Smooth muscle cell (in vitro differentiated cells): Measurements from ENCODE around the gene SPTLC3. TPM values are rescaled to one million over a fixed set of nuclear protein-coding genes. Genes with fewer than 3 reads are reported as not detected.

ENCODE experiments used
- DNase-seq: peaks from one replicate; lab custom pipeline; 2025; ENCODE audit not compliant: unreplicated experiment; lab: John Stamatoyannopoulos, UW
- H2AFZ ChIP-seq: fragments of 200-600 bp; sonication (generic); 2 replicates; pipeline ENCODE4 v1.6.0; 2016; ENCODE audit warnings: antibody characterized with exemption, low read depth, mild to moderate bottlenecking
- H3F3A ChIP-seq: fragments of 200-600 bp; sonication (generic); 2 replicates; pipeline ENCODE4 v1.6.0; 2017; ENCODE audit warnings: antibody characterized with exemption, low read depth
- H3K27ac ChIP-seq: fragments of 200-600 bp; sonication (generic); 2 replicates; pipeline ENCODE4 v1.5.1; 2016; ENCODE audit warnings: low read depth, mild to moderate bottlenecking
- H3K27me3 ChIP-seq: fragments of 200-600 bp; sonication (generic); 2 replicates; pipeline ENCODE4 v1.6.1; 2016; ENCODE audit warnings: low read depth, mild to moderate bottlenecking
- H3K36me3 ChIP-seq: fragments of 200-600 bp; sonication (generic); 2 replicates; pipeline ENCODE4 v1.5.1; 2016; ENCODE audit warnings: low read depth
- H3K4me1 ChIP-seq: fragments of 200-600 bp; sonication (generic); 2 replicates; pipeline ENCODE4 v1.5.1; 2016; ENCODE audit warnings: low read depth
- H3K4me2 ChIP-seq: fragments of 200-600 bp; sonication (generic); 2 replicates; pipeline ENCODE4 v1.6.0; 2016; ENCODE audit warnings: mild to moderate bottlenecking
- H3K4me3 ChIP-seq: fragments of 200-600 bp; sonication (generic); 2 replicates; pipeline ENCODE4 v1.5.1; 2016; ENCODE audit warnings: mild to moderate bottlenecking
- H3K79me2 ChIP-seq: fragments of 200-600 bp; sonication (generic); 2 replicates; pipeline ENCODE4 v1.6.0; 2016; ENCODE audit warnings: low read depth, mild to moderate bottlenecking
- H3K9ac ChIP-seq: fragments of 200-600 bp; sonication (generic); 2 replicates; pipeline ENCODE4 v1.6.0; 2016; ENCODE audit warnings: low read depth
- H3K9me3 ChIP-seq: fragments of 200-600 bp; sonication (generic); replicated peaks from 2 replicates; pipeline ENCODE4 v1.5.1; 2016; ENCODE audit warnings: low read depth
- H4K20me1 ChIP-seq: fragments of 200-600 bp; sonication (generic); 2 replicates; pipeline ENCODE4 v1.6.0; 2016; ENCODE audit warnings: low read depth
- CTCF ChIP-seq: fragments of 200-600 bp; sonication (generic); IDR thresholded peaks from 2 replicates; pipeline ENCODE4 v1.5.1; 2017; ENCODE audit warnings: borderline replicate concordance, mild to moderate bottlenecking, antibody characterized with exemption; ENCODE audit not compliant: insufficient read depth, poor library complexity, severe bottlenecking
- WGBS: methylation state at CpG from one replicate; pipeline ENCODE4 v1.1.7; 2016; ENCODE audit warnings: low lambda C conversion rate; 5-methylcytosine and 5-hydroxymethylcytosine counted together
- polyA plus RNA-seq: library from polyadenylated mRNA; unstranded; fragments of >200 nt; fragmentation: Nextera tagmentation; extraction: Ambion mirVana; gene quantifications from 2 replicates; pipeline ENCODE4 v1.2.1, GENCODE V29; 2016
- total RNA-seq: library from RNA; depleted of rRNA; stranded (reverse); fragments of >200 nt; gene quantifications from 2 replicates; pipeline ENCODE4 v1.2.3, GENCODE V29; 2014

Gene SPTLC3
- total and polyA plus RNA-seq, 2 experiments from 2014 or later, result 2.5 to 34.9 TPM

GRCh38 chr20:13081877-13082276 is 73.1 kb downstream of the SPTLC3 start:
- H3K9me3 ChIP-seq, result no peaks in the 10 kb centered on the region
- no peaks in the 10 kb centered on the region for H3K27me3 ChIP-seq
- H3F3A ChIP-seq, result no peaks in the 10 kb centered on the region
- H3K4me2 ChIP-seq, result no peak overlapping the region
- H2AFZ ChIP-seq, result no peak overlapping the region
- H3K4me1 ChIP-seq, result no peaks in the 10 kb centered on the region
- no peak overlapping the region for H3K9ac ChIP-seq
- H3K79me2 ChIP-seq, result no peaks in the 10 kb centered on the region
- H4K20me1 ChIP-seq, result no peaks in the 10 kb centered on the region
- TF ChIP-seq CTCF, result no peak
- H3K27ac ChIP-seq, result no peak overlapping the region
- no peak for DNase-seq
- 100% methylated on average over 1 of the region's 1 CpG for WGBS
- no peak overlapping the region for H3K4me3 ChIP-seq
- H3K36me3 ChIP-seq, result no peaks in the 10 kb centered on the region

- no peak for DNase-seq
- H3F3A ChIP-seq, result no peaks in the 10 kb centered on the region
- H4K20me1 ChIP-seq, result no peaks in the 10 kb centered on the region
- H3K9me3 ChIP-seq, result no peaks in the 10 kb centered on the region
- H3K9ac ChIP-seq, result no peak overlapping the region
- no peaks in the 10 kb centered on the region for H3K4me1 ChIP-seq
- no peak overlapping the region for H3K4me2 ChIP-seq
- no peak overlapping the region for H2AFZ ChIP-seq
- TF ChIP-seq CTCF, result no peak
- H3K79me2 ChIP-seq, result no peaks in the 10 kb centered on the region
- H3K36me3 ChIP-seq, result no peaks in the 10 kb centered on the region
- no peaks in the 10 kb centered on the region for H3K27me3 ChIP-seq
- H3K27ac ChIP-seq, result no peak overlapping the region
- no peak overlapping the region for H3K4me3 ChIP-seq
Observed at GRCh38 chr20:13082378-13082777, 73.6 kb downstream of the SPTLC3 start.

GRCh38 chr20:13085275-13085674 is 76.5 kb downstream of the SPTLC3 start:
- Histone ChIP-seq H3K36me3 (no peaks in the 10 kb centered on the region), H4K20me1 (no peaks in the 10 kb centered on the region), H3K4me3 (no peak overlapping the region), H3K4me1 (peaks cover 6% of the 10 kb centered on the region), H3K79me2 (no peaks in the 10 kb centered on the region), H3K9ac (no peak overlapping the region), H3K27me3 (no peaks in the 10 kb centered on the region), H3K4me2 (no peak overlapping the region), H3K9me3 (no peaks in the 10 kb centered on the region), H2AFZ (no peak overlapping the region), H3K27ac (no peak overlapping the region), H3F3A (no peaks in the 10 kb centered on the region)
- no peak for TF ChIP-seq CTCF
- DNase-seq, result no peak
- WGBS, result 98% methylated on average over 3 of the region's 3 CpGs

- Histone ChIP-seq H3K36me3 (no peaks in the 10 kb centered on the region), H3K4me2 (peak overlapping the region; percentile 35), H3K4me1 (peaks cover 6% of the 10 kb centered on the region), H3K79me2 (no peaks in the 10 kb centered on the region), H3K9ac (no peak overlapping the region), H2AFZ (no peak overlapping the region), H3K9me3 (no peaks in the 10 kb centered on the region), H3F3A (no peaks in the 10 kb centered on the region), H3K27ac (no peak overlapping the region), H4K20me1 (no peaks in the 10 kb centered on the region), H3K27me3 (no peaks in the 10 kb centered on the region), H3K4me3 (no peak overlapping the region)
- no peak for TF ChIP-seq CTCF
- 15% methylated on average over 1 of the region's 1 CpG for WGBS
- DNase-seq, result no peak
Observed at GRCh38 chr20:13089950-13090469, 81.2 kb downstream of the SPTLC3 start.
